Measurements from ENCODE around the gene NUAK1.

Gene NUAK1

GRCh38 chr12:106115440-106115839 lies 23.3 kb downstream of the NUAK1 start:
- no peak overlapping the region for H3K27ac ChIP-seq (ENCODE audit: low read depth, low read length)

GRCh38 chr12:106114447-106115068 lies 24.2 kb downstream of the NUAK1 start:
- Histone ChIP-seq H3F3A (ENCODE audit: control insufficient read depth, insufficient read depth) (no peaks in the 10 kb centered on the region), H3K4me3 (ENCODE audit: low read length) (no peak overlapping the region), H3K4me2 (ENCODE audit: low read length) (no peak overlapping the region), H3K27me3 (ENCODE audit: control insufficient read depth, low read length) (peaks cover 26% of the 10 kb centered on the region), H3K9me2 (replicated peaks; ENCODE audit: control insufficient read depth, low read length) (no peaks in the 10 kb centered on the region), H3K4me1 (ENCODE audit: control insufficient read depth, low read length) (no peaks in the 10 kb centered on the region), H4K20me1 (ENCODE audit: control insufficient read depth, insufficient read depth, low read depth, low read length) (no peaks in the 10 kb centered on the region), H3K36me3 (ENCODE audit: control insufficient read depth, low read length) (no peaks in the 10 kb centered on the region), H3K27ac (ENCODE audit: low read depth, low read length) (no peak overlapping the region), H3K79me2 (ENCODE audit: control insufficient read depth, low read length) (no peaks in the 10 kb centered on the region), H3K9me3 (ENCODE audit: control insufficient read depth, insufficient read depth, low read length) (no peaks in the 10 kb centered on the region)
- TF ChIP-seq, protein P1, sequence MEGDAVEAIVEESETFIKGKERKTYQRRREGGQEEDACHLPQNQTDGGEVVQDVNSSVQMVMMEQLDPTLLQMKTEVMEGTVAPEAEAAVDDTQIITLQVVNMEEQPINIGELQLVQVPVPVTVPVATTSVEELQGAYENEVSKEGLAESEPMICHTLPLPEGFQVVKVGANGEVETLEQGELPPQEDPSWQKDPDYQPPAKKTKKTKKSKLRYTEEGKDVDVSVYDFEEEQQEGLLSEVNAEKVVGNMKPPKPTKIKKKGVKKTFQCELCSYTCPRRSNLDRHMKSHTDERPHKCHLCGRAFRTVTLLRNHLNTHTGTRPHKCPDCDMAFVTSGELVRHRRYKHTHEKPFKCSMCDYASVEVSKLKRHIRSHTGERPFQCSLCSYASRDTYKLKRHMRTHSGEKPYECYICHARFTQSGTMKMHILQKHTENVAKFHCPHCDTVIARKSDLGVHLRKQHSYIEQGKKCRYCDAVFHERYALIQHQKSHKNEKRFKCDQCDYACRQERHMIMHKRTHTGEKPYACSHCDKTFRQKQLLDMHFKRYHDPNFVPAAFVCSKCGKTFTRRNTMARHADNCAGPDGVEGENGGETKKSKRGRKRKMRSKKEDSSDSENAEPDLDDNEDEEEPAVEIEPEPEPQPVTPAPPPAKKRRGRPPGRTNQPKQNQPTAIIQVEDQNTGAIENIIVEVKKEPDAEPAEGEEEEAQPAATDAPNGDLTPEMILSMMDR (IDR thresholded peaks at IDR 0.05; ENCODE audit: low read depth, low read length, poor library complexity, severe bottlenecking) = no peak
- no peak for TF ChIP-seq EZH2phosphoT487 (IDR thresholded peaks at IDR 0.05; ENCODE audit: borderline replicate concordance, low read length)

More at GRCh38 chr12:106115440-106115839, 23.3 kb downstream of the NUAK1 start:
- Histone ChIP-seq H3K4me2 (ENCODE audit: low read length) (no peak overlapping the region), H4K20me1 (ENCODE audit: control insufficient read depth, insufficient read depth, low read depth, low read length) (no peaks in the 10 kb centered on the region), H3K9me3 (ENCODE audit: control insufficient read depth, insufficient read depth, low read length) (no peaks in the 10 kb centered on the region), H3F3A (ENCODE audit: control insufficient read depth, insufficient read depth) (no peaks in the 10 kb centered on the region), H3K27me3 (ENCODE audit: control insufficient read depth, low read length) (peaks cover 18% of the 10 kb centered on the region), H3K9me2 (replicated peaks; ENCODE audit: control insufficient read depth, low read length) (no peaks in the 10 kb centered on the region), H3K36me3 (ENCODE audit: control insufficient read depth, low read length) (no peaks in the 10 kb centered on the region), H3K79me2 (ENCODE audit: control insufficient read depth, low read length) (no peaks in the 10 kb centered on the region), H3K4me1 (ENCODE audit: control insufficient read depth, low read length) (no peaks in the 10 kb centered on the region), H3K4me3 (ENCODE audit: low read length) (no peak overlapping the region)
- TF ChIP-seq EZH2phosphoT487 (IDR thresholded peaks at IDR 0.05; ENCODE audit: borderline replicate concordance, low read length) = no peak
- TF ChIP-seq, protein P1 (IDR thresholded peaks at IDR 0.05; ENCODE audit: low read depth, low read length, poor library complexity, severe bottlenecking) = no peak

- H3K79me2 ChIP-seq (ENCODE audit: control insufficient read depth, low read length) = no peaks in the 10 kb centered on the region
- H3K4me2 ChIP-seq (ENCODE audit: low read length) = no peak overlapping the region
- H3K9me3 ChIP-seq (ENCODE audit: control insufficient read depth, insufficient read depth, low read length) = no peaks in the 10 kb centered on the region
- H3K9me2 ChIP-seq (replicated peaks; ENCODE audit: control insufficient read depth, low read length) = no peaks in the 10 kb centered on the region
- H4K20me1 ChIP-seq (ENCODE audit: control insufficient read depth, insufficient read depth, low read depth, low read length) = no peaks in the 10 kb centered on the region
- H3F3A ChIP-seq (ENCODE audit: control insufficient read depth, insufficient read depth) = no peaks in the 10 kb centered on the region
- H3K27ac ChIP-seq (ENCODE audit: low read depth, low read length) = no peak overlapping the region
- no peaks in the 10 kb centered on the region for H3K4me1 ChIP-seq (ENCODE audit: control insufficient read depth, low read length)
- H3K27me3 ChIP-seq (ENCODE audit: control insufficient read depth, low read length) = peaks cover 32% of the 10 kb centered on the region
- H3K36me3 ChIP-seq (ENCODE audit: control insufficient read depth, low read length) = no peaks in the 10 kb centered on the region
- no peak overlapping the region for H3K4me3 ChIP-seq (ENCODE audit: low read length)
- TF ChIP-seq, protein P1 (IDR thresholded peaks at IDR 0.05; ENCODE audit: low read depth, low read length, poor library complexity, severe bottlenecking) = no peak
Measured at GRCh38 chr12:106113824-106114446, 24.8 kb downstream of the NUAK1 start.

Measured in DOHH2 (cell line).